GM12878 (cell line): ENCODE results near the gene PTBP3.

ENCODE experiments used
- BCL11A ChIP-seq: IDR thresholded peaks from 2 replicates; pipeline ENCODE4 v1.6.1; 2011; ENCODE audit warnings: low read depth, low read length
- CREB1 ChIP-seq: IDR thresholded peaks from 2 replicates; pipeline ENCODE4 v1.6.1; 2012; ENCODE audit warnings: low read depth, mild to moderate bottlenecking, inconsistent platforms
- EGR1 ChIP-seq, 2 experiments: IDR thresholded peaks; 1 replicate in 1 of 2; 2 replicates in 1 of 2; pipeline ENCODE4 v1.6.1; 2011 to 2012; ENCODE audit warnings: low read depth in 2 of 2, low read length in 2 of 2, borderline replicate concordance in 1 of 2, mild to moderate bottlenecking in 1 of 2, moderate library complexity in 1 of 2
- EZH2 ChIP-seq: IDR thresholded peaks from 2 replicates; pipeline ENCODE4 v1.6.1; 2012; ENCODE audit warnings: low read depth, mild to moderate bottlenecking, control low read depth, inconsistent platforms, low read length, borderline replicate concordance; ENCODE audit not compliant: control insufficient read depth
- POLR2A ChIP-seq: IDR thresholded peaks from 2 replicates; pipeline ENCODE4 v1.6.1; 2011; ENCODE audit warnings: low read depth, mild to moderate bottlenecking, low read length
- RCOR1 ChIP-seq: conservative IDR thresholded peaks from 2 replicates; pipeline ENCODE4 v1.6.1; 2012; ENCODE audit warnings: low read depth, low read length, improper control_type of control experiment
- ZBTB33 ChIP-seq: fragments of 450-650 bp; IDR thresholded peaks from 2 replicates; pipeline ENCODE4 v1.6.1; 2017; ENCODE audit warnings: mild to moderate bottlenecking

- no peak for TF ChIP-seq EGR1 (IDR thresholded peaks at IDR 0.05; ENCODE audit: borderline replicate concordance in 1 of 2, low read depth in 2 of 2, low read length in 2 of 2)
- no peak for TF ChIP-seq CREB1
- no peak for TF ChIP-seq BCL11A
- no peak for TF ChIP-seq EZH2
- TF ChIP-seq POLR2A = no peak
- TF ChIP-seq ZBTB33 = no peak
- no peak for TF ChIP-seq RCOR1
These were observed 55.3 kb downstream of the PTBP3 start for GRCh38 chr9:112278152-112278551.
